HG02759 (cell line): Measurements from ENCODE around the gene RPRD1A.
A peak's percentile ranks its signal among the peaks of the same experiment; 100 is the strongest.
"Not testable (repeated sequence)": the region's sequence is repeated elsewhere in the genome, so short reads cannot be mapped to it uniquely, and the experiment has no call there.

ENCODE experiments used
- ATAC-seq: cut with Tn5 transposase; IDR thresholded peaks from one replicate; pipeline ENCODE4 v1.9.1; 2021; ENCODE audit warnings: mild to moderate bottlenecking, moderate library complexity; ENCODE audit not compliant: unreplicated experiment

The RPRD1A gene

GRCh38 chr18:35972197-35973000 is 95.0 kb downstream of the RPRD1A start, which contains the start of gene RMP24:
Gene RMP24 (plus strand): TSS chr18:35972679.
- peak; percentile 94 for ATAC-seq

- peak; percentile 1 for ATAC-seq
These were observed 95.6 kb downstream of the RPRD1A start for GRCh38 chr18:35971661-35972196.

GRCh38 chr18:35969676-35970075 is 97.7 kb downstream of the RPRD1A start:
- no peak for ATAC-seq

GRCh38 chr18:35968278-35968880 is 99.0 kb downstream of the RPRD1A start:
- ATAC-seq: no peak

GRCh38 chr18:35967866-35968265 is 99.5 kb downstream of the RPRD1A start:
- ATAC-seq: not testable (repeated sequence)

GRCh38 chr18:35964319-35964718 is 103.0 kb downstream of the RPRD1A start:
- no peak for ATAC-seq

GRCh38 chr18:35962320-35962719 is 105.0 kb downstream of the RPRD1A start:
- ATAC-seq: no peak

- no peak for ATAC-seq
These were observed 111.1 kb downstream of the RPRD1A start for GRCh38 chr18:35956226-35956625.

- no peak for ATAC-seq
These were observed 113.7 kb downstream of the RPRD1A start for GRCh38 chr18:35953688-35954087.

- ATAC-seq: no peak
These were observed 116.8 kb downstream of the RPRD1A start for GRCh38 chr18:35950628-35950982.

- peak; percentile 76 for ATAC-seq
These were observed 117.3 kb downstream of the RPRD1A start for GRCh38 chr18:35949903-35950627.

GRCh38 chr18:35949090-35949489 is 118.3 kb downstream of the RPRD1A start:
- no peak for ATAC-seq

GRCh38 chr18:35948080-35948479 is 119.3 kb downstream of the RPRD1A start:
- ATAC-seq: no peak

- no peak for ATAC-seq
These were observed 124.7 kb downstream of the RPRD1A start for GRCh38 chr18:35942661-35943060.

GRCh38 chr18:35942133-35942532 is 125.2 kb downstream of the RPRD1A start:
- no peak for ATAC-seq

GRCh38 chr18:35941299-35941698 is 126.1 kb downstream of the RPRD1A start:
- no peak for ATAC-seq
